ENCODE measurements around the gene RAD51B.

RAD51B gene

DNA sequence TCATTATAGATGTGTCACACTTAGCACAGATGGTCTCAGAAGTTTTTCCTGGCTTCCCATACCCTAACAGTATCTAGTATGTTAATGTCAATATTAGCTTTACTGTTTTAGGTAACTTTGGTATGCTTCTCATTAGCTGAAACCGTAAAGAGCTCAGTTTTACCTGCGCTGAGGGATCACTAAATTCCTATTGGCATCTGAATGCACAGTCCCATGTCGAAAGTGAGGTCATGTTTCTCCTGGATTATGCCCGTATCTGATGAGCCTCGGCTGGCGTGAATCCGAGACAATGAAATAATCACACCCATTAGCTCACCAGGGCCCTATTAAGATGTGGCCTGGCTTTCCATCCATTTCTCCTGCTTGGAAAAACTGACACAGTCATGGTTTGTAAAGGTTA is 555.1 kb downstream of the RAD51B start:
- TF ChIP-seq, protein P1, sequence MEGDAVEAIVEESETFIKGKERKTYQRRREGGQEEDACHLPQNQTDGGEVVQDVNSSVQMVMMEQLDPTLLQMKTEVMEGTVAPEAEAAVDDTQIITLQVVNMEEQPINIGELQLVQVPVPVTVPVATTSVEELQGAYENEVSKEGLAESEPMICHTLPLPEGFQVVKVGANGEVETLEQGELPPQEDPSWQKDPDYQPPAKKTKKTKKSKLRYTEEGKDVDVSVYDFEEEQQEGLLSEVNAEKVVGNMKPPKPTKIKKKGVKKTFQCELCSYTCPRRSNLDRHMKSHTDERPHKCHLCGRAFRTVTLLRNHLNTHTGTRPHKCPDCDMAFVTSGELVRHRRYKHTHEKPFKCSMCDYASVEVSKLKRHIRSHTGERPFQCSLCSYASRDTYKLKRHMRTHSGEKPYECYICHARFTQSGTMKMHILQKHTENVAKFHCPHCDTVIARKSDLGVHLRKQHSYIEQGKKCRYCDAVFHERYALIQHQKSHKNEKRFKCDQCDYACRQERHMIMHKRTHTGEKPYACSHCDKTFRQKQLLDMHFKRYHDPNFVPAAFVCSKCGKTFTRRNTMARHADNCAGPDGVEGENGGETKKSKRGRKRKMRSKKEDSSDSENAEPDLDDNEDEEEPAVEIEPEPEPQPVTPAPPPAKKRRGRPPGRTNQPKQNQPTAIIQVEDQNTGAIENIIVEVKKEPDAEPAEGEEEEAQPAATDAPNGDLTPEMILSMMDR (conservative IDR thresholded peaks at IDR 0.05; ENCODE audit: low read depth) = no peak
- CTCF ChIA-PET = no interaction called here
- no peak for DNase-seq (ENCODE audit: low spot score)
- no peak overlapping the region for H3K27ac ChIP-seq
- POLR2A ChIA-PET (ENCODE audit: low non-redundant PET) = interaction anchor here (0.7 kb wide), 1 partner anchor 10 kb away, joined by 4 read pairs; no protein-coding TSS in a partner anchor

DNA sequence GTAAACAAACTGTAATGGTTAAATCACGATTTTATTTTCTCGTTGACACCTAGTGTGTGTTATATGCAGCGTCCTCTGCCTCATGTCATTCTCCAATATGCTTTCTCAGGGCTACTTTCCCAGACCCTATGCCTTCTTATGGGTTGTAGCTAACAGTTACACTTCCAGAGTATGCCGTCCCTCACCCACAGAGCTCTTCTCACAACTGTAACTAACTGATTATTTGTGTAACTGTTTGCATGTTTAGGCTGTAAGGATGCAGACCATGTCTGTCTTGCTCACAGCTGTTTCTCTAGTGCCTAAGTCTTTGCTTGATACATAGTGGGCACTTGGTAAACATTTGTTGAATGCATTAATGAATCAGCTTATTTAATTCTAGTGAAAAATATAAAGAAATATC is 555.8 kb downstream of the RAD51B start:
- ChIA-PET POLR2A (ENCODE audit: low non-redundant PET) (interaction anchor here (0.7 kb wide), 1 partner anchor 9 kb away, joined by 4 read pairs; no protein-coding TSS in a partner anchor), CTCF (interaction anchor here (0.7 to 1.0 kb wide), 2 partner anchors 414 to 441 kb away, joined by 4 to 5 read pairs; no protein-coding TSS in a partner anchor)
- TF ChIP-seq, protein P1 (conservative IDR thresholded peaks at IDR 0.05; ENCODE audit: low read depth) = no peak
- H3K27ac ChIP-seq = no peak overlapping the region
- DNase-seq (ENCODE audit: low spot score) = no peak

DNA sequence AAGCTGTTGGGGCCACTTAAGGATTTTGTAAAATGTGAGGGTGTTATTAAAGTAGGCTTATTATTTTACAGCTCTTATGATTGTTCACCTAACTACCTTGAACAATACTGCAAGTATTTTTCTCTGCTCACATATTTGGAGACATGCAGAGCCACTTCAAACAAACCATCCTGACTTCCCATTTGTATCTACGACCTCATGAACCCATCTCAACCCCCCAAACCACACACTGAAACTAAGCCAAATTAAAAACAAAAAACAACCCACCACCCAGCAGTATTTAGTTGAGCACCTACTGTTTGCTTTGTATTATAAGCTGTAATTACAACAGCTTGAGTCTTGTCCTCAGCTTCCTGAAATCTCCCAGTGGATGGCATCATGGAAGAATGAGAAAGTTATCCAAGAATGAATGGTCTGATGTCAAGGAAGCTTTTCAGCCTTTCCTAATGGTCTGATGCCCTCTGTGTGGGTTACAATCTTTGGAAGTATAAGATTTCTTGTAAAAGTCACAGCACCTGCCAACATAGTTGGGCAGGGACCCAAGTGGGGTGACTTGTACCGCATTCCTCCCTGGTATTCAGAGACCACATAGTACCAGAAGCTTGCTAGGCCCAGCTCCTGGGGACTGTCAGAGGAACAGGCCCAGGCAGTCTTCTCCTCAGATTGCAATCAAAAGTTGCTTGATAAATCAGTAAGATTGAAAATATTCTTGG is 556.6 kb downstream of the RAD51B start:
- DNase-seq (ENCODE audit: low spot score) = no peak
- ChIA-PET POLR2A (ENCODE audit: low non-redundant PET) (interaction anchor here (0.6 kb wide), 1 partner anchor 18 kb away, joined by 3 read pairs; no protein-coding TSS in a partner anchor), CTCF (interaction anchor here (0.7 to 1.0 kb wide), 2 partner anchors 414 to 442 kb away, joined by 4 to 5 read pairs; no protein-coding TSS in a partner anchor)
- H3K27ac ChIP-seq = no peak overlapping the region
- TF ChIP-seq, protein P1 (conservative IDR thresholded peaks at IDR 0.05; ENCODE audit: low read depth) = no peak

DNA sequence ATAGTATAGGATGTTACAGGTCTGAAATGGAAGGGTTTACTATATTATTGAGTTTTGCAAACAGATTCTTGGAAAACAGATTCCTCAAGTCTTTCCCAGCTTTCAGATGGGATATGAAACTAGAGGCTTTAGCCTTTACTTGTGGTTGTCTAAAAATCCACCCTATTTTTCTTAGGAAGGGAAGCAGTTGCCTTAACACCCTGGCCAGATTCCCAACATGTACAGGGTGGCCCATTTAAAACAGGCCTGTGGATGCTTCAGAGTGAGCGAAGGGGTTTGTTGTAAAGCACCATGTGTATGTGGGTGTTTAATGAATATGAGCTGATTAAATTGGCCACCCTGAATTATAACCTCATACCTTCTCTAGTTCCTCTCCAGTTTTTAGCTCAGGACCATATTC is 557.4 kb downstream of the RAD51B start:
- no peak overlapping the region for H3K27ac ChIP-seq
- TF ChIP-seq, protein P1 (conservative IDR thresholded peaks at IDR 0.05; ENCODE audit: low read depth) = no peak
- no peak for DNase-seq (ENCODE audit: low spot score)
- POLR2A ChIA-PET (ENCODE audit: low non-redundant PET) = no interaction called here
- CTCF ChIA-PET = interaction anchor here (0.5 kb wide), 1 partner anchor 112 kb away, joined by 3 read pairs; no protein-coding TSS in a partner anchor

DNA sequence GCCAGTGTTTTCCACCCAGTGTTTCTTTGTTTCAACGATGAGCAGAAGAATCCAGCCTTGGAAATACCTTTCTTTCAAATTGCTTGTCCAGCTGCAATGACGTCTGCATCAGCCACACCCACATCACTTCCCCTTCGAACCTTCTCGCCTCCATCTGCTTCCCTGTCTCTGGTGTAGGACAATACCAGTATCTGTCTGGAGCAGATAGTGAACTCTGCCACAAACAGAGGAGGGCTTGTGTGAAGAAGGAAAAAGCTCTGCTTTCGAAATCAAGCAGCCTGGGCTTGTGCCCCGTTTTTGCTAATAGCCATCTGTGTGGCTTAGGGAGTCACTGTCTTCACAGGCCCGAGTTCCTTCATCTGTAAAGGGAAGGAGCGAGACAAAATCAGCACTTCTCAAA is 557.9 kb downstream of the RAD51B start:
- ChIA-PET CTCF (interaction anchor here (0.5 to 1.0 kb wide), 4 partner anchors 111 to 742 kb away, joined by 3 read pairs; no protein-coding TSS in a partner anchor), POLR2A (ENCODE audit: low non-redundant PET) (no interaction called here)
- no peak for DNase-seq (ENCODE audit: low spot score)
- TF ChIP-seq, protein P1 (conservative IDR thresholded peaks at IDR 0.05; ENCODE audit: low read depth) = no peak
- no peak overlapping the region for H3K27ac ChIP-seq

DNA sequence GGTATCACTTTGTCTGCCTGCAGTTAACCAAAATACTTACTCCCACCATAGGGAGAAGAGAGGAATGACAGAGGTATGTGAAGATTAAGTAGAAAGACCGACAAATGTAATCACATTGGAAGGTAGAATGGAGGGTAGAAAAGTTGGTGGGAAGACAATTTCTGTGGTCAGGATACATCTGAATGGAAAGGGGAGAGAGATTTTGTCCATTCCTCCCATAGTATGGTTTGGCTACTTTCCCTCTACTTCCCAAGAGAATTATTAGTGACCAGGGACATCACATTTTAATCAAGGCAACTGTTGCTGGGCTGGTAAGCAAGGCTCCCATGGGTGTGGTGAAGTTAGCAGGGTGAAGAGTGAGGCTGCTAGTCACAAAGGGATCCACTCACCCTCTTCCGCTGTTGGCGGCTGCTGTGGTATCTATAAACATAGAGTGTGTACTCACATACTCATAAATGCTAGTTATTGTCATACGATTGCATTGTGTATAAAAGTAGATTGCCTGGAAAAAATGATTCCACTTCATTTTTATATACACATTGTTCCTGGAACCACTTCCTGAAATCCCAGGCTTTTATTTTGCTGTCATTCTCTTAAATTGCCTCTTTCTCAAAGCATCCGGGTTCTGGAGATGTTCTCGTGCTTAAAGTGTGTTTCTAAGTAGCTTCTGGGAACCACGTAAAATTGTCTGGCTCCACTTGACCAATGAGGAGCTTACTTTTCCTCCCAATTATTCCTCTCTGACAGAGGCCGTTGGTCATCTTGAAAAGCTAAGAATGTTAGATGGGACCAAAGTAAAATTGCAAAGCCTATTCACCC is 560.1 kb downstream of the RAD51B start:
- ChIA-PET POLR2A (ENCODE audit: low non-redundant PET) (no interaction called here), CTCF (no interaction called here)
- no peak for DNase-seq (ENCODE audit: low spot score)

More for the DNA sequence above, 560.1 kb downstream of the RAD51B start:
- H3K27ac ChIP-seq = no peak overlapping the region
- TF ChIP-seq, protein P1 (conservative IDR thresholded peaks at IDR 0.05; ENCODE audit: low read depth) = no peak

Data from RWPE1 (cell line).